ENCODE data around the gene SLC25A33.

- TF ChIP-seq POLR2A (IDR thresholded peaks at IDR 0.05) = no peak
- TF ChIP-seq, protein P1, sequence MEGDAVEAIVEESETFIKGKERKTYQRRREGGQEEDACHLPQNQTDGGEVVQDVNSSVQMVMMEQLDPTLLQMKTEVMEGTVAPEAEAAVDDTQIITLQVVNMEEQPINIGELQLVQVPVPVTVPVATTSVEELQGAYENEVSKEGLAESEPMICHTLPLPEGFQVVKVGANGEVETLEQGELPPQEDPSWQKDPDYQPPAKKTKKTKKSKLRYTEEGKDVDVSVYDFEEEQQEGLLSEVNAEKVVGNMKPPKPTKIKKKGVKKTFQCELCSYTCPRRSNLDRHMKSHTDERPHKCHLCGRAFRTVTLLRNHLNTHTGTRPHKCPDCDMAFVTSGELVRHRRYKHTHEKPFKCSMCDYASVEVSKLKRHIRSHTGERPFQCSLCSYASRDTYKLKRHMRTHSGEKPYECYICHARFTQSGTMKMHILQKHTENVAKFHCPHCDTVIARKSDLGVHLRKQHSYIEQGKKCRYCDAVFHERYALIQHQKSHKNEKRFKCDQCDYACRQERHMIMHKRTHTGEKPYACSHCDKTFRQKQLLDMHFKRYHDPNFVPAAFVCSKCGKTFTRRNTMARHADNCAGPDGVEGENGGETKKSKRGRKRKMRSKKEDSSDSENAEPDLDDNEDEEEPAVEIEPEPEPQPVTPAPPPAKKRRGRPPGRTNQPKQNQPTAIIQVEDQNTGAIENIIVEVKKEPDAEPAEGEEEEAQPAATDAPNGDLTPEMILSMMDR (IDR thresholded peaks at IDR 0.05) = no peak
Measured at GRCh38 chr1:9592510-9593075, 53.3 kb downstream of the SLC25A33 start.

Measured in adrenal gland (tissue), 5 donors.